GM21786 (cell line): ENCODE results near the gene OTOG.

Source experiments
- ATAC-seq: cut with Tn5 transposase; IDR thresholded peaks from one replicate; pipeline ENCODE4 v1.9.1; 2021; ENCODE audit not compliant: unreplicated experiment

Gene OTOG

GRCh38 chr11:17517186-17517585, 29.9 kb upstream of the OTOG start:
- no peak for ATAC-seq

- no peak for ATAC-seq
These were observed 28.7 kb upstream of the OTOG start for GRCh38 chr11:17518366-17518765.

GRCh38 chr11:17519061-17519885, 27.8 kb upstream of the OTOG start:
- no peak for ATAC-seq

- no peak for ATAC-seq
These were observed 25.8 kb upstream of the OTOG start for GRCh38 chr11:17521106-17521900.

- ATAC-seq = no peak
These were observed 24.4 kb upstream of the OTOG start for GRCh38 chr11:17522655-17523054.

- ATAC-seq = no peak
These were observed 22.8 kb upstream of the OTOG start for GRCh38 chr11:17524221-17524620.

- no peak for ATAC-seq
These were observed 21.5 kb upstream of the OTOG start for GRCh38 chr11:17525570-17525969.

GRCh38 chr11:17526326-17526725, 20.7 kb upstream of the OTOG start:
- no peak for ATAC-seq

- ATAC-seq = no peak
These were observed 20.0 kb upstream of the OTOG start for GRCh38 chr11:17526931-17527627.

- no peak for ATAC-seq
These were observed 19.4 kb upstream of the OTOG start for GRCh38 chr11:17527628-17527995.

GRCh38 chr11:17528181-17528691, 18.8 kb upstream of the OTOG start:
- peak; percentile 60 for ATAC-seq

- no peak for ATAC-seq
These were observed 17.9 kb upstream of the OTOG start for GRCh38 chr11:17528906-17529843.

GRCh38 chr11:17529844-17530185, 17.2 kb upstream of the OTOG start:
- no peak for ATAC-seq

GRCh38 chr11:17531071-17531600, 15.9 kb upstream of the OTOG start:
- ATAC-seq = no peak

GRCh38 chr11:17531636-17532113, 15.4 kb upstream of the OTOG start:
- ATAC-seq = no peak

GRCh38 chr11:17532784-17533183, 14.3 kb upstream of the OTOG start:
- ATAC-seq = no peak

- ATAC-seq = no peak
These were observed 13.7 kb upstream of the OTOG start for GRCh38 chr11:17533341-17533740.

- ATAC-seq = no peak
These were observed 13.2 kb upstream of the OTOG start for GRCh38 chr11:17533778-17534415.

- ATAC-seq = no peak
These were observed 11.6 kb upstream of the OTOG start for GRCh38 chr11:17535488-17535887.

GRCh38 chr11:17537261-17537660, 9.8 kb upstream of the OTOG start:
- ATAC-seq = no peak
